ENCODE data around the gene RAB17.

Gene RAB17

DNA sequence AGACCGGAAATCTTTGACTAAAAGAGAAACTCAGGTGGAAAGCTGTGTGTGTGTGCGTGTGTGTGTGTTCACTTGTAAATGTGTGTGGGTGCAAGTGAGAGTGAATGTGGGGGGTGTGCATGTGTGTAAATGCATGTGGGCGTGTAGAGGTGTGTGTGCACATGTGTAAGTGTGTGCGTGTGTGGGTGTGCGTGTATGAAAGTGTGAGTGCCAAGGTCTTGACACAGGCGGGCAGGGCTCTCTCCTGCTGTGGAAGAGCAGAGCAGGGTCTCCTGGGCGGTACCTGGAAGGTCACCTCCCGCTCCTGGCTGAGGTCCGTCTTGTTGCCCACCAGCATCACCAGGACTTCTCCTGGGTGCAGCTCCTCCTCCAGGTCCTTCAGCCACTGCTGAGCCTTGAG is 13.6 kb downstream of the RAB17 start:
- DNase-seq (ENCODE audit: low spot score), result no peak

- DNase-seq (ENCODE audit: low spot score), result no peak
Measured at GRCh38 chr2:237575869-237576862, 14.4 kb downstream of the RAB17 start.

DNA sequence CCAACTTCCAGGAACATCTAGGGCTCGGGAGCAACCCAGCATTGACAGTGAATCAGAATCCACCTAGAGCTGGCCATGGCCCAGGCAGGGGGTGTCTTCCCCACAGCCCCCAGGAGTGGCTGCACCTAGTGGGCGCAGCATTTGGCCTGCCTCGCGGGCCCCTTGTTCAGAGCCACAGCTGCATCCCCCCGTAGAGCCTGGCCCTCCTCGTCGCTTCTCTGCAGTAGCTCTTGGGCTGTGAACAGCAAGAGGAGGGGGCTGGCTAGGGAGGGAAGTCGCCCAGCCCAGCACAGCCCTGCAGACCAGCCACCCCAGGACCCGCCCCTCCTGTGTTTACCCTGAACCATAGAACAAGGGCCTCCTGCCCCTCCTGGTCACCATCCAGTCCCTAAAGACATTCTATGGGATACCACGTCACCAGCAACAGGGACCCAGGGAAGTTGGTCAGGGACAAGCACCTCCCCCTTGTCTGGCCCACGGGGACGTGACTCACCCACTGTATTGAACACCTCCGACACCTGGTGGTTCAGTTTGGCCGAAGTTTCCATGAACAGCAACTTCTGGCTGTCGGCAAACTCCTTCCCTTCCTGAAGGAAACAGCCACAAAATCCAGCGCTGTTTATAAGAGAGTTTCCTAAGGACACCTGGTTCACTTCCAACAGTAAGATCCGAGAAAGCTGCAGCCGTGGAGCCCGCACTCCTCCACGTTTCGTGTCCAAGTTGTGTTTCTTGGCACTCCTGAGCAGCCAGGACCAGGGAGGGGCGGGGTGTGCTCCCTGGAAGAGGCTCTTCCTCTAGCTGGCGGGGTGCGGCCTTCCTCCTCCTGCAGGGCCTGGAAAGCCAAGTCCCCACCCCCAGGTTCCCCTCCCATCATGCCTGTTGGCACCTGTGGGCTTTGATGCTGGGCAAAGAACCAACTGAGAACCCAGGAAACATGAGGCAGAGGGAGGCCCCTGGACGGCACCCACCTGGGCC is 15.4 kb downstream of the RAB17 start:
- no peak for DNase-seq (ENCODE audit: low spot score)

- no peak for DNase-seq (ENCODE audit: low spot score)
Measured at GRCh38 chr2:237574467-237574866, 16.1 kb downstream of the RAB17 start.

GRCh38 chr2:237573721-237574415 is 16.7 kb downstream of the RAB17 start:
- DNase-seq (ENCODE audit: low spot score), result no peak

- DNase-seq (ENCODE audit: low spot score), result no peak
Measured at GRCh38 chr2:237572742-237573101, 17.8 kb downstream of the RAB17 start.

GRCh38 chr2:237572021-237572741 is 18.4 kb downstream of the RAB17 start:
- DNase-seq (ENCODE audit: low spot score), result peak; percentile 80

- no peak for DNase-seq (ENCODE audit: low spot score)
Measured at GRCh38 chr2:237571551-237571950, 19.0 kb downstream of the RAB17 start.

GRCh38 chr2:237570776-237571335 is 19.7 kb downstream of the RAB17 start:
- DNase-seq (ENCODE audit: low spot score), result no peak

DNA sequence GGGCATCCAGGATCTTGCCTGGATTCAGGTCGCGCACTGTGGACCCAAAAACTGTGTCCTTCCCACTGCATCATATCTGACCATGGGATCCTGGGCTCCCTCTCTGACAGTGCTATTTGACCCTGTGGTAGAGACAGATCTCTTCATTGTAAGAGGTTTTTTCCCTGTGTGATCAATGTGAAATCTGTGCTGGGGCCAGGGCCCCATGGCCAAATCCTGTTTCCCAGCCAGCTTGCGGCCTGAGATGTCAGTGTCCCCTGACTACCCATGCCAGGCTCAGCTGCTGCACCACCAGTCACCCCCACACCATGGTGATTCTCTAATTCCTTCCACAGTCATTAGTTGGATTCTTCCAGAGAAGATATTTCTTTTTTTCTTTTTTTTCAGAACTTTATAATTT is 20.6 kb downstream of the RAB17 start:
- no peak for DNase-seq (ENCODE audit: low spot score)

DNA sequence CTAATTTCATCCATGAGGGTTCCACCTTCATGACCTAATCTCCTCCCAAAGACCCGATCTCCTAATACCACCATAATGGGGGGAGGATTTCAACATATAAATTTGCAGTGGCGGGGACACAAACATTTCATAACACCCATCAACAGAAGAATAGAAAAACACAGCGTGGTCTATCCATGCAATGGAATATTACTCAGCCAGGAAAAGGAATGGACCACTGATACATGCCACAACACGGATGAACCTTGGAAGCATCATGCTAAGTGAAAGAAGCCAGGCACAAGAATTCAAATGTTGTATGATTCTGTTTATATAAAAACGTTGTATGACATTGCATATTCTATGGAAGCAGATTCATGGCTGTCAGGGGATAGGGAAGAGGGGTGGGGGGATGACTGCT is 21.5 kb downstream of the RAB17 start:
- no peak for DNase-seq (ENCODE audit: low spot score)

DNA sequence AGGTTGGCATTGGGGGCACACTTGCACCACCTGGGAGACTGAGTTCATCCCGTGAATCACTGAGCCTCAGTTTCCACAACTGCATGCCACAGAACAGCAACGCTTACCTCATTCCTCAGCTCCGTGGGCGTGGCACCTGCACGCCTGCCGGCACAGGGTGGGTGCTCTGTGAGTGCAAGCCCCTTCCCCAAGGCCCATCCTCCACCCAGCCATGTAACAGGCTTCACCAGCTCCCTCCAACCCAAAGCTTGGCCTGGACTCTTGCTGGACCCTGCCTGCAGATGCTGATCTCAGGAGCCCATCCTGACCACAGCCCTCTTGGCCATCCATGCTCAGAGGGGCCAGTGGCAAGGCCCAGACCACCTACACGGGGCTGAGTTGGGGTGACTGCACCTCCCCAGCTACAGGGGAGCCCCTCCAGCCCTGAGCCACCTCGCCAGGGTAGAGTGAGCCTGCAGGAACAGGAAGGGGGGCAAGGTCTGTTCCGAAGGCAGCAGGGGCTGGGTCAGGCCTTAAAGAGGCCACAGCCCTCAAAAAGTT is 22.3 kb downstream of the RAB17 start:
- DNase-seq (ENCODE audit: low spot score), result no peak

DNA sequence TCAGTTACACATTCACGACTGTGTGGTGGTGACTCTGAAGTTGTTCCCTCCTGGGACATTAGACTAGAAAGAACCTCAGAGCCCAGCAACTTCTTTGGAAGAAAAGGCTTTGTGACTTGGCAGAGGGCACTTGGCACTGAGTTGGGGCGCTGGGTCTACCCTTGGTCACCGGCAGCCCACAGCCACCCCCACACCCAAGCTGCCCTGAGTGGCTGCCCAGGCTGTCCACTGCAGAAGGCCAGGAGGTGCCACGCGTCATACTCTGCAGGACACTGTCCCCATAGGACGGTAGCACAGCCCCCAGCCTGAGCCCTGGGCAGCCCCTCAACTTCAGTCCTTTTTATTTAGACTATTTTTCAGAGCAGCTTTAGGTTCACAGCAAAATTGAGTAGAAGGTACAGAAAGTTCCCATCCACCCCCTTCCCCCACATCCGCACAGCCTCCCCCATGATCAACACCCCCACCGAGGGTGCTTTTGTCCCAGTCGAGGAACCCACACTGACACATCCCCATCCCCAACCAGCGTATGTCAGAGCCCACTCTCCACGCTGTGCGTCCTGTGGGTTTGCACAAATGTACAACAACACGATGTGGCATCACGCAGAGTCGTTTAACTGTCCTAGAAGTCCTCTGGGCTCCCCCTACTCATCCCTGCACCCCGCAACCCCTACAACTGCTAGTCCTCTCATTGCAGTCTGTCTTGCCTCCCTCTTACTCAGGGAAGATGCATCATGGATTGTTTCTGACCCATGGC is 23.1 kb downstream of the RAB17 start:
- DNase-seq (ENCODE audit: low spot score), result no peak

GRCh38 chr2:237566401-237567235 is 23.9 kb downstream of the RAB17 start, which contains the start of gene PRLH:
Gene PRLH (plus strand): TSS chr2:237566574. CDS start chr2:237566574, 0 bp downstream.
- no peak for DNase-seq (ENCODE audit: low spot score)

GRCh38 chr2:237565974-237566373 is 24.6 kb downstream of the RAB17 start:
- no peak for DNase-seq (ENCODE audit: low spot score)

DNA sequence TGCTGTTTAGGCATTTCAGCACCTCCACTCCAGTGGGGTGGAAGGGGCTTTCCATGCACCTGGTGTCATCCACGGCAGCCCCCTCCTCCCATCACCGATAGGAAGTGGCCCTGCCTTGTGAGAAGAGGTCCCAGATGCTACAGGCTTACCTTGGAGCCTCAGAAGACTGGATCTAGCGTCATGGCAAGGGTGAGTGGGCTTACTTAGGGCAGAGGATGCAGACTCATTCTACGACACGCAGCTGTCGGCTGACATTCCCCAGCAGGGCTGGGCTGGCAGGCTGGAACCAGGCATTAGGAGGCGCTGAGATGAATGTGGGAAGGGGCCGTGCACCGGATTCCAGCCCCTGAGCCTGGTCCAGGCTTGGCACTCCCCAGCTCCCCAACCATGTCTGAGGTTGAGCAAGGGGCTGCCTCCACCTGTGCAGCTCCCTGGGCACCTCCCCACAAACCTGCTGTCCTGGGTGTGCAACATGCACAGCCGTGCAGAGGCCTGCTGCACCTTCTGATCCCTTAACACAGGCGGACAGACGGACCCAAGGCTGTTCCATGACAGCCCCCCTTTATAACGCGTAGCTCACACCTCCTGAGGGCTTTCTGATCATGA is 25.9 kb downstream of the RAB17 start:
- DNase-seq (ENCODE audit: low spot score), result no peak

DNA sequence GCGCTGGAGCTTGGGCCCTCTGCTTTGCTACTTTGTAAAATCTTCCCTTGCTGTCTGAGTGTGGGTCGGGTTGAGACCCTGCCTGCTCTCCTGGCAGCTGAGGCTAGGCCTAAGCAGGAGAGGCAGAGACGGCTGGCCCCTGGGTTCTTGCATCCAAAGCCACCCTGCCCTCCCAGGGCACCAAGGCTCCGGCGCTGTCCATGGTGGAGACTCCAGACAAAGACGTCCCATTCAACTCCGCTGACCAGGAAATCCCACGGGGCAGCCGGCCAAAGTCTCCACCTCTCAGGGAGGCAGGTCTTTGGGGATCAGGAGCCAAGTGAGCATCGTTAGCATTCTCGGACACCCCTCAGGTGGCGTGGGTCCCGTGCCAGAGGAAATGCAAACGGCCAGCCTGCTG is 26.7 kb downstream of the RAB17 start:
- no peak for DNase-seq (ENCODE audit: low spot score)

GRCh38 chr2:237561221-237561620 is 29.3 kb downstream of the RAB17 start:
- DNase-seq (ENCODE audit: low spot score), result no peak

Data from CD4-positive, alpha-beta T cell treated with Interleukin-6 at 100 ng/mL for 8 hours (primary cell).